K562 (cell line): ENCODE data around the gene CD22. TPM values are rescaled to one million over a fixed set of nuclear protein-coding genes. Genes with fewer than 3 reads are reported as not detected.

Experiments
- ATAC-seq: fragments of 200-7000 bp; cut with Tn5 transposase; 3 replicates; pipeline ENCODE4 v1.9.1; 2020; ENCODE audit warnings: moderate library complexity
- BruUV-seq: library from RNA; stranded (reverse); fragments of 400-500 nt; replicated peaks from 2 replicates; lab custom pipeline; 2021; lab: Mats Ljungman, UMichigan
- CTCF ChIA-PET: fragments of 300-600 bp; formaldehyde crosslinking; extraction: SDS; loops from one replicate; lab custom pipeline; 2021; ENCODE audit warnings: low intra/inter-chr PET ratio; lab: Yijun Ruan, JAX
- POLR2A ChIA-PET: fragments of 300-600, 350-650 bp; sonication (Branson Sonifier 250); formaldehyde crosslinking; extraction: SDS; loops from one replicate; lab custom pipeline; 2021; ENCODE audit warnings: antibody characterized with exemption, inconsistent platforms; lab: Yijun Ruan, JAX
- DNase-seq, 4 experiments: peaks; one replicate each; pipeline versions ENCODE4 v3.0.0 to v3.0.0-alpha.2; 2011 to 2018; ENCODE audit warnings: low spot score in 3 of 4, mixed read lengths in 3 of 4; ENCODE audit errors: extremely low read depth in 1 of 4
- FAIRE-seq: peaks from 2 replicates; lab custom pipeline; 2011; peaks lifted over from hg19 to GRCh38; lab: Jason Lieb, UNC
- H2AFZ ChIP-seq: 2 replicates; pipeline ENCODE4 v1.6.0; 2011; ENCODE audit warnings: low read depth, low read length, control low read depth, inconsistent platforms
- H3K27ac ChIP-seq: fragments of 200-600 bp; 3 replicates; pipeline ENCODE4 v1.8.0; 2011; ENCODE audit warnings: low read depth, mild to moderate bottlenecking, control low read depth, inconsistent platforms, low read length, moderate library complexity, mixed read lengths; ENCODE audit errors: extremely low read depth
- H3K27me3 ChIP-seq, 2 experiments: fragments of 300-600 bp in 1 of 2; 2 replicates in 1 of 2; 3 replicates in 1 of 2; pipeline versions ENCODE4 v1.6.0 to v1.8.0; 2011; ENCODE audit warnings: inconsistent platforms in 2 of 2, low read length in 2 of 2, mild to moderate bottlenecking in 1 of 2, mixed read lengths in 1 of 2, moderate library complexity in 1 of 2; ENCODE audit not compliant: control insufficient read depth in 2 of 2, insufficient read depth in 2 of 2
- H3K36me3 ChIP-seq: fragments of 300-600 bp; 3 replicates; pipeline ENCODE4 v1.8.0; 2011; ENCODE audit warnings: mild to moderate bottlenecking, low read length, inconsistent platforms; ENCODE audit not compliant: control insufficient read depth, insufficient read depth
- H3K4me1 ChIP-seq, 2 experiments: fragments of 200-600 bp in 1 of 2; replicated peaks in 1 of 2; 2 replicates in 1 of 2; 3 replicates in 1 of 2; pipeline versions ENCODE4 v1.5.1 to v1.8.0; 2011; ENCODE audit warnings: inconsistent platforms in 2 of 2, low read length in 2 of 2, mild to moderate bottlenecking in 1 of 2, mixed read lengths in 1 of 2, moderate library complexity in 1 of 2; ENCODE audit not compliant: control insufficient read depth in 2 of 2, insufficient read depth in 2 of 2
- H3K4me2 ChIP-seq: 2 replicates; pipeline ENCODE4 v1.6.1; 2011; ENCODE audit warnings: low read length, control low read depth, inconsistent platforms, mixed read lengths; ENCODE audit not compliant: insufficient read depth
- H3K4me3 ChIP-seq: fragments of 200-600 bp; sonication (generic), shearing (Covaris generic); 2 replicates; pipeline ENCODE4 v1.5.1; 2016; ENCODE audit warnings: control low read depth, inconsistent platforms
- H3K79me2 ChIP-seq: fragments of 200-600 bp; 3 replicates; pipeline ENCODE4 v1.8.0; 2011; ENCODE audit warnings: low read length, inconsistent platforms; ENCODE audit not compliant: control insufficient read depth, insufficient read depth
- H3K9ac ChIP-seq, 2 experiments: 2 replicates each; pipeline versions ENCODE4 v1.6.0 to v1.6.1; 2011; ENCODE audit warnings: low read depth in 2 of 2, low read length in 2 of 2, control low read depth in 1 of 2, inconsistent platforms in 1 of 2, mild to moderate bottlenecking in 1 of 2, mixed read lengths in 1 of 2; ENCODE audit not compliant: insufficient read depth in 1 of 2
- H3K9me1 ChIP-seq: one replicate; pipeline ENCODE4 v1.6.0; 2011; ENCODE audit warnings: inconsistent platforms, mild to moderate bottlenecking, low read length, moderate library complexity; ENCODE audit not compliant: control insufficient read depth, insufficient read depth
- H3K9me3 ChIP-seq: replicated peaks from 2 replicates; pipeline ENCODE4 v1.5.1; 2011; ENCODE audit warnings: low read depth, low read length, inconsistent platforms; ENCODE audit not compliant: control insufficient read depth, insufficient read depth
- H4K20me1 ChIP-seq: replicated peaks from 2 replicates; pipeline ENCODE4 v1.6.1; 2011; ENCODE audit warnings: low read length, inconsistent platforms, mixed read lengths; ENCODE audit not compliant: control insufficient read depth, insufficient read depth
- CUX1 ChIP-seq: fragments of 200-800 bp; sonication (Bioruptor generic); IDR thresholded peaks from 2 replicates; pipeline ENCODE4 v1.6.1; 2016; ENCODE audit warnings: missing genetic modification characterization, missing compliant biosample characterization
- NFXL1 ChIP-seq: fragments of 450-650 bp; formaldehyde crosslinking; IDR thresholded peaks from 2 replicates; pipeline ENCODE4 v1.4.0; 2021; ENCODE audit warnings: mild to moderate bottlenecking
- TSC22D4 ChIP-seq: fragments of 450-650 bp; IDR thresholded peaks from 2 replicates; pipeline ENCODE4 v1.6.1; 2016; ENCODE audit warnings: missing genetic modification characterization, missing biosample characterization, control low read depth
- WGBS: fragments of 100-300 bp; shearing (Covaris generic); methylation state at CpG from one replicate; pipeline ENCODE4 v1.1.6; 2016; ENCODE audit warnings: low coverage, mixed read lengths; ENCODE audit not compliant: insufficient coverage; ENCODE audit errors: missing lambda C conversion rate; 5-methylcytosine and 5-hydroxymethylcytosine counted together
- in situ Hi-C: fragments of 300-500 bp; cut with MboI; formaldehyde crosslinking; loops from 4 replicates; pipeline ENCODE4 v1.15.0; 2018; ENCODE audit warnings: inconsistent platforms, mixed read lengths
- intact Hi-C: fragments of 100-400 bp; cut with micrococcal nuclease; formaldehyde crosslinking; loops from 2 replicates; pipeline ENCODE4 v1.14.2; 2022
- polyA plus RNA-seq, 8 experiments: library from polyadenylated mRNA; depleted of rRNA in 4 of 8; stranded (reverse) in 5 of 8; unstranded in 3 of 8; fragments of >200 nt; fragmentation: Nextera tagmentation in 2 of 8; fragmentation: Illumina TruSeq in 1 of 8; extraction: Ambion mirVana in 2 of 8; extraction: Trizol in 1 of 8; gene quantifications; 2 replicates each; pipeline versions ENCODE4 v1.2.1 to v1.2.3, GENCODE V29; 2011 to 2014; ENCODE audit warnings: inconsistent platforms in 1 of 8, missing spikeins in 1 of 8
- total RNA-seq, 7 experiments: library from RNA; depleted of rRNA in 6 of 7; stranded (reverse); fragments of >200 nt in 6 of 7; fragmentation: Illumina TruSeq in 2 of 7; extraction: Trizol in 2 of 7; gene quantifications; 2 replicates each; pipeline versions ENCODE4 v1.2.1 to v1.2.3, GENCODE V29; 2011 to 2021; ENCODE audit warnings: low replicate concordance in 1 of 7

The CD22 gene
- total and polyA plus RNA-seq, 9 of the 15 experiments (the other 6 are each of a cell fraction or from before 2014, with no cell fraction given): 0.29 to 5.0 (median 3.5) TPM

DNA sequence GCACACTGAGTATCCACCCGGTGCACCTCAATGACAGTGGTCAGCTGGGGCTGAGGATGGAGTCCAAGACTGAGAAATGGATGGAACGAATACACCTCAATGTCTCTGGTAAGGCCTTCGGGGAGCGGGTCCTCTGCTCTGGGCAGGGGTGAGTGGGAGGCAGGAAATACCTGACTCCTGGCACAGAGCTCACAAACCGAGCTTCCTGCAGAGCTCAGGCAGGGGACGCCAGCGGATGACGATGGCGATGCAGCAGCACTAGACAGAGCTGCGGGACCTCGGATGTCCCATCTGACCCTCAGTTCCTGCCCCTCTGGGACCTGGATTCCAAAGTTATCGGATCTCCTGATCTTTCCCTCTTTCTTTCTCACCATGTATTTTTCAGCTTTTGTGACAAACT, 3.8 kb downstream of the CD22 start (continued):
- no peak for TF ChIP-seq TSC22D4 (tag)

- Histone ChIP-seq H3K4me3 (no peak overlapping the region), H3K9me1 (no peaks in the 10 kb centered on the region), H2AFZ (no peak overlapping the region), H3K9ac (no peak overlapping the region), H3K9me3 (no peaks in the 10 kb centered on the region), H4K20me1 (no peaks in the 10 kb centered on the region), H3K4me2 (no peak overlapping the region), H3K79me2 (no peaks in the 10 kb centered on the region), H3K36me3 (no peaks in the 10 kb centered on the region)
- WGBS: 73% methylated on average over 9 of the region's 10 CpGs
- CTCF ChIA-PET: no interaction called here
- ATAC-seq: no peak
- POLR2A ChIA-PET: interaction anchor here (0.9 kb wide), 1 partner anchor 8 kb away, joined by 4 read pairs; no protein-coding TSS in a partner anchor
- in situ Hi-C loops: loop anchor here (10.0 kb wide), 1 partner anchor 59 kb away; no protein-coding TSS in a partner anchor
- no peak for FAIRE-seq
- DNase-seq: no peak
- no peak for TF ChIP-seq NFXL1
- TF ChIP-seq CUX1: no peak
- TF ChIP-seq, all 486 proteins: peak for 0
- Histone ChIP-seq H3K27me3 (no peaks in the 10 kb centered on the region), H3K27ac (no peak overlapping the region), H3K4me1 (peaks cover 2 to 14% of the 10 kb centered on the region in 2 experiments; a peak in 3 of 5 replicates)
- intact Hi-C loops: no loop called here
- BruUV-seq: no TSS peak
Observed at GRCh38 chr19:35334144-35334753, 5.3 kb downstream of the CD22 start.
